ENCODE data around the gene LETM1. TPM values are rescaled to one million over a fixed set of nuclear protein-coding genes. Genes with fewer than 3 reads are reported as not detected.
A peak's percentile ranks its signal among the peaks of the same experiment; 100 is the strongest.

The LETM1 gene
- total and polyA plus RNA-seq, 2 donors (not counting 1 experiment from before 2014, with no cell fraction given): 15.8 to 70.4 TPM

- peak in 1 of 2 donors; percentile 12 for DNase-seq (ENCODE audit: low read depth in 2 of 2)
- no peak overlapping the region for H2AFZ ChIP-seq (ENCODE audit: low read length)
- no peak overlapping the region for H3K27ac ChIP-seq (ENCODE audit: insufficient read depth, low read length)
- TF ChIP-seq CTCF (conservative IDR thresholded peaks at IDR 0.05 in 1 of 2, IDR thresholded peaks at IDR 0.05 in 1 of 2; ENCODE audit: low read depth in 1 of 2, low read length in 2 of 2) (no peak), EZH2 (IDR thresholded peaks at IDR 0.05; ENCODE audit: low read length, missing control alignments) (no peak)
- no peaks in the 10 kb centered on the region for H3K9me3 ChIP-seq (ENCODE audit: control insufficient read depth, insufficient read depth, low read depth, low read length)
- H3K27me3 ChIP-seq (ENCODE audit: control insufficient read depth, insufficient read depth, low read length): peaks cover 21% of the 10 kb centered on the region
- no peak overlapping the region for H3K9ac ChIP-seq (ENCODE audit: insufficient read depth, low read length)
- no peaks in the 10 kb centered on the region for H3K36me3 ChIP-seq (ENCODE audit: control insufficient read depth, insufficient read depth, low read length)
- H3K4me2 ChIP-seq (ENCODE audit: extremely low read depth, insufficient read depth, low read length): peak overlapping the region; percentile 44
- no peaks in the 10 kb centered on the region for H4K20me1 ChIP-seq (ENCODE audit: control insufficient read depth, extremely low read depth, insufficient read depth, low read length)
- H3K4me1 ChIP-seq (ENCODE audit: control insufficient read depth, extremely low read depth, insufficient read depth, low read length): no peaks in the 10 kb centered on the region
- peak overlapping the region in 2 of 4 experiments; percentile 23 to 38 for H3K4me3 ChIP-seq (replicated peaks in 1 of 4; ENCODE audit: control extremely low read depth in 1 of 4, insufficient read depth in 1 of 4, low read depth in 3 of 4, low read length in 4 of 4)
- H3K79me2 ChIP-seq (ENCODE audit: control insufficient read depth, insufficient read depth, low read length): no peaks in the 10 kb centered on the region
These were observed 62.5 kb downstream of the LETM1 start for GRCh38 chr4:1793496-1793840.

GRCh38 chr4:1792832-1793495 lies 63.0 kb downstream of the LETM1 start, which contains the start of gene FGFR3:
FGFR3 (plus strand) TSS chr4:1793293; CDS start chr4:1793935, 642 bp downstream.
- Histone ChIP-seq H3K4me2 (ENCODE audit: extremely low read depth, insufficient read depth, low read length) (peak within 1 kb of the TSS; percentile 44), H3K9me3 (ENCODE audit: control insufficient read depth, insufficient read depth, low read depth, low read length) (no peaks in the 10 kb centered on the region), H3K79me2 (ENCODE audit: control insufficient read depth, insufficient read depth, low read length) (no peaks in the 10 kb centered on the region), H3K4me3 (replicated peaks in 1 of 4; ENCODE audit: control extremely low read depth in 1 of 4, insufficient read depth in 1 of 4, low read depth in 3 of 4, low read length in 4 of 4) (peak within 1 kb of the TSS in 2 of 4 experiments; percentile 23 to 38), H3K36me3 (ENCODE audit: control insufficient read depth, insufficient read depth, low read length) (no peaks in the 10 kb centered on the region), H3K4me1 (ENCODE audit: control insufficient read depth, extremely low read depth, insufficient read depth, low read length) (no peaks in the 10 kb centered on the region), H4K20me1 (ENCODE audit: control insufficient read depth, extremely low read depth, insufficient read depth, low read length) (no peaks in the 10 kb centered on the region), H3K9ac (ENCODE audit: insufficient read depth, low read length) (no peak within 1 kb of the TSS), H2AFZ (ENCODE audit: low read length) (no peak within 1 kb of the TSS), H3K27ac (ENCODE audit: insufficient read depth, low read length) (no peak within 1 kb of the TSS), H3K27me3 (ENCODE audit: control insufficient read depth, insufficient read depth, low read length) (peaks cover 21% of the 10 kb centered on the region)
- DNase-seq (ENCODE audit: low read depth in 2 of 2): peak in 1 of 2 donors; percentile 10
- no peak for TF ChIP-seq CTCF (conservative IDR thresholded peaks at IDR 0.05 in 1 of 2, IDR thresholded peaks at IDR 0.05 in 1 of 2; ENCODE audit: low read depth in 1 of 2, low read length in 2 of 2)
- TF ChIP-seq EZH2 (IDR thresholded peaks at IDR 0.05; ENCODE audit: low read length, missing control alignments): no peak

GRCh38 chr4:1792158-1792831 lies 63.7 kb downstream of the LETM1 start:
- TF ChIP-seq CTCF (conservative IDR thresholded peaks at IDR 0.05 in 1 of 2, IDR thresholded peaks at IDR 0.05 in 1 of 2; ENCODE audit: low read depth in 1 of 2, low read length in 2 of 2) (no peak), EZH2 (IDR thresholded peaks at IDR 0.05; ENCODE audit: low read length, missing control alignments) (no peak)
- Histone ChIP-seq H3K27ac (ENCODE audit: insufficient read depth, low read length) (no peak overlapping the region), H2AFZ (ENCODE audit: low read length) (no peak overlapping the region), H3K4me3 (replicated peaks in 1 of 4; ENCODE audit: control extremely low read depth in 1 of 4, insufficient read depth in 1 of 4, low read depth in 3 of 4, low read length in 4 of 4) (no peak overlapping the region), H3K4me2 (ENCODE audit: extremely low read depth, insufficient read depth, low read length) (no peak overlapping the region), H3K9ac (ENCODE audit: insufficient read depth, low read length) (no peak overlapping the region), H3K36me3 (ENCODE audit: control insufficient read depth, insufficient read depth, low read length) (no peaks in the 10 kb centered on the region), H3K9me3 (ENCODE audit: control insufficient read depth, insufficient read depth, low read depth, low read length) (no peaks in the 10 kb centered on the region), H3K79me2 (ENCODE audit: control insufficient read depth, insufficient read depth, low read length) (no peaks in the 10 kb centered on the region), H3K27me3 (ENCODE audit: control insufficient read depth, insufficient read depth, low read length) (peaks cover 21% of the 10 kb centered on the region), H3K4me1 (ENCODE audit: control insufficient read depth, extremely low read depth, insufficient read depth, low read length) (no peaks in the 10 kb centered on the region), H4K20me1 (ENCODE audit: control insufficient read depth, extremely low read depth, insufficient read depth, low read length) (no peaks in the 10 kb centered on the region)
- no peak for DNase-seq (ENCODE audit: low read depth in 2 of 2)

Measured in fibroblast of lung (primary cell).